Measurements from ENCODE around the gene DIRAS2. TPM values are rescaled to one million over a fixed set of nuclear protein-coding genes. Genes with fewer than 3 reads are reported as not detected.

The DIRAS2 gene
- total RNA-seq, 1 donor = not detected

- Histone ChIP-seq H2AFZ (ENCODE audit: low read length) (no peak overlapping the region), H3K4me2 (ENCODE audit: insufficient read depth, low read length) (no peak overlapping the region), H3K36me3 (ENCODE audit: insufficient read depth, low read length) (no peaks in the 10 kb centered on the region), H3K27me3 (ENCODE audit: insufficient read depth, low read length) (no peaks in the 10 kb centered on the region), H3K79me2 (ENCODE audit: insufficient read depth, low read length) (no peaks in the 10 kb centered on the region), H3K4me1 (ENCODE audit: insufficient read depth, low read length) (no peaks in the 10 kb centered on the region), H3K9me3 (ENCODE audit: low read depth, low read length) (no peaks in the 10 kb centered on the region), H3K4me3 (ENCODE audit: insufficient read depth, low read length) (no peak overlapping the region), H4K20me1 (ENCODE audit: insufficient read depth, low read length) (no peaks in the 10 kb centered on the region), H3K27ac (ENCODE audit: low read depth, low read length) (no peak overlapping the region)
- DNase-seq (ENCODE audit: insufficient read length, low spot score, missing footprints) = no peak
- TF ChIP-seq CTCF (IDR thresholded peaks at IDR 0.05; ENCODE audit: extremely low read depth, low read depth, low read length) = no peak
These were observed 34.7 kb downstream of the DIRAS2 start for GRCh38 chr9:90607701-90608516.

- H3K4me1 ChIP-seq (ENCODE audit: insufficient read depth, low read length) = no peaks in the 10 kb centered on the region
- H3K9me3 ChIP-seq (ENCODE audit: low read depth, low read length) = no peaks in the 10 kb centered on the region
- no peak overlapping the region for H3K4me3 ChIP-seq (ENCODE audit: insufficient read depth, low read length)
- H3K27me3 ChIP-seq (ENCODE audit: insufficient read depth, low read length) = no peaks in the 10 kb centered on the region
- H3K79me2 ChIP-seq (ENCODE audit: insufficient read depth, low read length) = no peaks in the 10 kb centered on the region
- H2AFZ ChIP-seq (ENCODE audit: low read length) = no peak overlapping the region
- H3K4me2 ChIP-seq (ENCODE audit: insufficient read depth, low read length) = no peak overlapping the region
- no peak overlapping the region for H3K27ac ChIP-seq (ENCODE audit: low read depth, low read length)
- no peaks in the 10 kb centered on the region for H4K20me1 ChIP-seq (ENCODE audit: insufficient read depth, low read length)
- H3K36me3 ChIP-seq (ENCODE audit: insufficient read depth, low read length) = no peaks in the 10 kb centered on the region
- DNase-seq (ENCODE audit: insufficient read length, low spot score, missing footprints) = no peak
- no peak for TF ChIP-seq CTCF (IDR thresholded peaks at IDR 0.05; ENCODE audit: extremely low read depth, low read depth, low read length)
These were observed 42.6 kb downstream of the DIRAS2 start for GRCh38 chr9:90600029-90600428.

DNA sequence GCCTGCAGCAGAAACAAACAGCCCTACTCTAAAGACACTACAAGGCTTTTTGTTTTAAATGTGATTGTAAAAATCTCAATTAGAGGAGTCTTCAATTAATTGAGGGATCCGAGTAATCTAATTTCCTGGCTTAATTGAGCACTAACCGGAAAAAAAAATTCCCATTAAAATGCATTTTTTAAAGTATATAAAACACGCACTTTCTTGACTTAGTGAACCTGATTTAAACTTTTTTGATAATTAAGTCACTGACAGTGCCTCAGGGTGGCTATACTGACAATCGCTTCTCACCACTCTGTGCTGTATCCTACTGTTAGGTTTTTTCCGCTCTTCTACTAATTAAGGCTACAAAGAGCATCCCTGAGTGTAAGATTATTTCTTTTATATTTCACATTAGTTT, 44.4 kb downstream of the DIRAS2 start:
- no peak overlapping the region for H3K4me2 ChIP-seq (ENCODE audit: insufficient read depth, low read length)
- no peaks in the 10 kb centered on the region for H3K79me2 ChIP-seq (ENCODE audit: insufficient read depth, low read length)
- DNase-seq (ENCODE audit: insufficient read length, low spot score, missing footprints) = no peak
- H3K9me3 ChIP-seq (ENCODE audit: low read depth, low read length) = no peaks in the 10 kb centered on the region
- no peak overlapping the region for H3K4me3 ChIP-seq (ENCODE audit: insufficient read depth, low read length)
- H3K36me3 ChIP-seq (ENCODE audit: insufficient read depth, low read length) = no peaks in the 10 kb centered on the region
- H3K4me1 ChIP-seq (ENCODE audit: insufficient read depth, low read length) = no peaks in the 10 kb centered on the region
- no peaks in the 10 kb centered on the region for H3K27me3 ChIP-seq (ENCODE audit: insufficient read depth, low read length)
- H3K27ac ChIP-seq (ENCODE audit: low read depth, low read length) = no peak overlapping the region
- no peak for TF ChIP-seq CTCF (IDR thresholded peaks at IDR 0.05; ENCODE audit: extremely low read depth, low read depth, low read length)
- no peak overlapping the region for H2AFZ ChIP-seq (ENCODE audit: low read length)
- H4K20me1 ChIP-seq (ENCODE audit: insufficient read depth, low read length) = no peaks in the 10 kb centered on the region

DNA sequence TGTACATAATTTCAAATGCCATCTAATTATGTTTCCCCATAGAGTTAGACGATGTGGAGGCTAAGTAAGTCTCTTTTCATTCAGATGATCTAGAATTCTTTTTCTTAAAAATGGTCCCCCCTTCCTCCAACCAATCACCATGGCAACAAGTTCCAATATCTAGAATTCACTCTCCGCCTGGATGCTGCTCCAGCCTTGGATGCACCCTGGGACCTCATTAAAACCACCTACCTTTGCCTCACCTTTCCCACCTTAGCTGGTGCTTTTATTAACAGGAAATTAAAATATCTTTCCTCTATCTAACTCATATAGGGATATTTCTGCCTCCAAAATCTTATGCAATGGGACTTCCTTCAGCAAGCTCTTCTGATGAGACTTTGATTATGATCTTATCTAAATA, 49.0 kb downstream of the DIRAS2 start:
- H2AFZ ChIP-seq (ENCODE audit: low read length) = no peak overlapping the region
- no peak overlapping the region for H3K4me3 ChIP-seq (ENCODE audit: insufficient read depth, low read length)
- H4K20me1 ChIP-seq (ENCODE audit: insufficient read depth, low read length) = no peaks in the 10 kb centered on the region
- DNase-seq (ENCODE audit: insufficient read length, low spot score, missing footprints) = no peak
- H3K36me3 ChIP-seq (ENCODE audit: insufficient read depth, low read length) = no peaks in the 10 kb centered on the region
- no peaks in the 10 kb centered on the region for H3K27me3 ChIP-seq (ENCODE audit: insufficient read depth, low read length)
- H3K4me2 ChIP-seq (ENCODE audit: insufficient read depth, low read length) = no peak overlapping the region
- H3K9me3 ChIP-seq (ENCODE audit: low read depth, low read length) = no peaks in the 10 kb centered on the region
- no peak overlapping the region for H3K27ac ChIP-seq (ENCODE audit: low read depth, low read length)
- H3K4me1 ChIP-seq (ENCODE audit: insufficient read depth, low read length) = no peaks in the 10 kb centered on the region
- TF ChIP-seq CTCF (IDR thresholded peaks at IDR 0.05; ENCODE audit: extremely low read depth, low read depth, low read length) = no peak
- H3K79me2 ChIP-seq (ENCODE audit: insufficient read depth, low read length) = no peaks in the 10 kb centered on the region
